Osteoblast (primary cell): ENCODE measurements around the gene GARIN6. TPM values are rescaled to one million over a fixed set of nuclear protein-coding genes. Genes with fewer than 3 reads are reported as not detected.

Source experiments
- DNase-seq: peaks from one replicate; pipeline ENCODE4 v3.0.0; 2011; ENCODE audit warnings: low spot score, mixed read lengths; ENCODE audit not compliant: insufficient read length; ENCODE audit errors: missing footprints
- H2AFZ ChIP-seq: 2 replicates; pipeline ENCODE4 v1.6.0; 2011; ENCODE audit warnings: mild to moderate bottlenecking, low read length
- H3K27ac ChIP-seq: 2 replicates; pipeline ENCODE4 v1.5.1; 2011; ENCODE audit warnings: mild to moderate bottlenecking, low read depth, low read length, moderate library complexity
- H3K27me3 ChIP-seq: 2 replicates; pipeline ENCODE4 v1.6.0; 2012; ENCODE audit warnings: mild to moderate bottlenecking, control low read depth, inconsistent platforms, low read length, moderate library complexity; ENCODE audit not compliant: insufficient read depth
- H3K36me3 ChIP-seq: 2 replicates; pipeline ENCODE4 v1.5.1; 2011; ENCODE audit warnings: mild to moderate bottlenecking, low read length, control low read depth, moderate library complexity; ENCODE audit not compliant: insufficient read depth
- H3K4me1 ChIP-seq: 2 replicates; pipeline ENCODE4 v1.5.1; 2011; ENCODE audit warnings: mild to moderate bottlenecking, low read length, control low read depth, moderate library complexity; ENCODE audit not compliant: insufficient read depth
- H3K4me2 ChIP-seq: 2 replicates; pipeline ENCODE4 v1.6.0; 2011; ENCODE audit warnings: mild to moderate bottlenecking, low read length; ENCODE audit not compliant: insufficient read depth
- H3K4me3 ChIP-seq: fragments of 200-600 bp; sonication (generic); 3 replicates; pipeline ENCODE4 v1.5.1; 2012; ENCODE audit warnings: mild to moderate bottlenecking, low read length, inconsistent platforms; ENCODE audit not compliant: insufficient read depth
- H3K79me2 ChIP-seq: 2 replicates; pipeline ENCODE4 v1.6.0; 2012; ENCODE audit warnings: mild to moderate bottlenecking, low read length, control low read depth, inconsistent platforms; ENCODE audit not compliant: insufficient read depth
- H3K9me3 ChIP-seq: 2 replicates; pipeline ENCODE4 v1.5.1; 2011; ENCODE audit warnings: low read depth, low read length, control low read depth
- H4K20me1 ChIP-seq: 2 replicates; pipeline ENCODE4 v1.6.0; 2012; ENCODE audit warnings: mild to moderate bottlenecking, low read length, control low read depth; ENCODE audit not compliant: insufficient read depth
- total RNA-seq: library from RNA; depleted of rRNA; stranded (reverse); fragments of >200 nt; gene quantifications from 2 replicates; pipeline ENCODE4 v1.2.3, GENCODE V29; 2012
- TF ChIP-seq, protein P1 (sequence below): IDR thresholded peaks from 2 replicates; pipeline ENCODE4 v1.5.1; 2011; ENCODE audit warnings: mild to moderate bottlenecking, low read depth, low read length, moderate library complexity; ENCODE audit errors: extremely low read depth

GARIN6 gene
- total RNA-seq, 1 donor, result not detected

DNA sequence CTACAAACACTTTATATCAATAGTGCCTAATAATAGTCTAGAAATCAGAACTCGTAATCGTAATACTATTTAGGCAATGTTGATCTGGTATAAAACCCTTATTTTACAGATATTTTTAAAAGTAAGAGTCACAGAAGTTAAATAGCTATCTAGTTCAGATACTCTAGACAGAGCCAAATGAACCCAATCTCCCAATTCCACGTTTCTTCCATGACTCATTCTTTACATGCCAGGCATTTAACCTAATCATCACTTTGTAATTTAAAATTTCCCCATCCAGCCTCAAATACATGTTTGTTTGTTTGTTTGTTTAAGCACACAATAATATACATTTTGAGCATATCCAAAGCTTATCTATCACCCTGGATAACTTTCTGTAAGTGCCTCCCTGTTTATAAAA, 36.4 kb upstream of the GARIN6 start:
- Histone ChIP-seq H3K27me3 (no peaks in the 10 kb centered on the region), H3K27ac (no peak overlapping the region), H2AFZ (no peak overlapping the region), H3K4me2 (no peak overlapping the region), H3K4me3 (no peak overlapping the region), H3K36me3 (no peaks in the 10 kb centered on the region), H4K20me1 (no peaks in the 10 kb centered on the region), H3K4me1 (no peaks in the 10 kb centered on the region), H3K79me2 (no peaks in the 10 kb centered on the region), H3K9me3 (peaks cover 3% of the 10 kb centered on the region)
- TF ChIP-seq, protein P1, sequence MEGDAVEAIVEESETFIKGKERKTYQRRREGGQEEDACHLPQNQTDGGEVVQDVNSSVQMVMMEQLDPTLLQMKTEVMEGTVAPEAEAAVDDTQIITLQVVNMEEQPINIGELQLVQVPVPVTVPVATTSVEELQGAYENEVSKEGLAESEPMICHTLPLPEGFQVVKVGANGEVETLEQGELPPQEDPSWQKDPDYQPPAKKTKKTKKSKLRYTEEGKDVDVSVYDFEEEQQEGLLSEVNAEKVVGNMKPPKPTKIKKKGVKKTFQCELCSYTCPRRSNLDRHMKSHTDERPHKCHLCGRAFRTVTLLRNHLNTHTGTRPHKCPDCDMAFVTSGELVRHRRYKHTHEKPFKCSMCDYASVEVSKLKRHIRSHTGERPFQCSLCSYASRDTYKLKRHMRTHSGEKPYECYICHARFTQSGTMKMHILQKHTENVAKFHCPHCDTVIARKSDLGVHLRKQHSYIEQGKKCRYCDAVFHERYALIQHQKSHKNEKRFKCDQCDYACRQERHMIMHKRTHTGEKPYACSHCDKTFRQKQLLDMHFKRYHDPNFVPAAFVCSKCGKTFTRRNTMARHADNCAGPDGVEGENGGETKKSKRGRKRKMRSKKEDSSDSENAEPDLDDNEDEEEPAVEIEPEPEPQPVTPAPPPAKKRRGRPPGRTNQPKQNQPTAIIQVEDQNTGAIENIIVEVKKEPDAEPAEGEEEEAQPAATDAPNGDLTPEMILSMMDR, result no peak
- DNase-seq, result no peak

DNA sequence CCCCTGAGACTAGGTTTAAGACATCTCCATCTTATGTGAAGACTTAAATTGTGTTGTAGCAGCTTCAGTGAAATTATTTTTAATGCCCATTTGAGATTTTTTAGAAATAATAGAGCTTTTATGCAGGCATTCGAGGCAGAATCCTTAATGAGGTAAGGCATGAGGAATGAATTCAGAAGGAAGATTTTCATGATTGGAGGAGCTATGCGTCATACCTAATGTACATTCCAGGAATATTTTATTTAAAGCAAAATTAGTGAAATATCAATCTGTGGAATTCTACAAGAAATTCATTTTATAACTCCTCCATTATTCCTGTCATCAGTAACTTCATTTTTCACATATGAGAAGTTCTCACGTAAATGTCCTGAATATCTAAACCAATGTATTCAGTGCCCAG, 36.0 kb upstream of the GARIN6 start:
- Histone ChIP-seq H3K36me3 (no peaks in the 10 kb centered on the region), H3K79me2 (no peaks in the 10 kb centered on the region), H3K4me2 (no peak overlapping the region), H3K9me3 (peaks cover 3% of the 10 kb centered on the region), H3K27ac (no peak overlapping the region), H2AFZ (no peak overlapping the region), H3K27me3 (no peaks in the 10 kb centered on the region), H3K4me3 (no peak overlapping the region), H3K4me1 (no peaks in the 10 kb centered on the region), H4K20me1 (no peaks in the 10 kb centered on the region)
- DNase-seq, result no peak
- TF ChIP-seq, protein P1, result no peak

DNA sequence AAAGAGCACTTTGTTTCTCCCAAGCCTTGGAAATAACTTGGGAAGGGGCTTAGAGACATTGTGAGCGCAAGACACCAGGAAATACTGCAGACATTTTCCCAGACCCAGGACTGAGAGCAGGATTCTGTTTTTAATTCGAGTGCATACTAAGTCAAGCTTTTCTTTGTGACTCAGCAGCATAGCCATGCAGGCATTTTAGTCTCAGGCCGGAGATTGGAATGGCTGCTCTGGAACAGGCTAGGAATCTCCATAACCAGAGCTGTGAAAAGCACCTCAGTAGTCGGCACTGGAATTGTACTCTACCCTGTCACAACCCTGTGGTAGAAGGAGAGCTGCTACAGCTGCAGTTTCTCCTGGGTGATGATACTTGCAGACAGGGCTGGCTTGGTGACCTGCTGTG, 28.9 kb upstream of the GARIN6 start:
- Histone ChIP-seq H3K4me2 (no peak overlapping the region), H3K27ac (no peak overlapping the region), H3K27me3 (no peaks in the 10 kb centered on the region), H3K36me3 (no peaks in the 10 kb centered on the region), H3K4me1 (no peaks in the 10 kb centered on the region), H3K4me3 (no peak overlapping the region), H4K20me1 (no peaks in the 10 kb centered on the region), H3K9me3 (no peaks in the 10 kb centered on the region), H3K79me2 (no peaks in the 10 kb centered on the region), H2AFZ (no peak overlapping the region)
- TF ChIP-seq, protein P1, result no peak
- no peak for DNase-seq

DNA sequence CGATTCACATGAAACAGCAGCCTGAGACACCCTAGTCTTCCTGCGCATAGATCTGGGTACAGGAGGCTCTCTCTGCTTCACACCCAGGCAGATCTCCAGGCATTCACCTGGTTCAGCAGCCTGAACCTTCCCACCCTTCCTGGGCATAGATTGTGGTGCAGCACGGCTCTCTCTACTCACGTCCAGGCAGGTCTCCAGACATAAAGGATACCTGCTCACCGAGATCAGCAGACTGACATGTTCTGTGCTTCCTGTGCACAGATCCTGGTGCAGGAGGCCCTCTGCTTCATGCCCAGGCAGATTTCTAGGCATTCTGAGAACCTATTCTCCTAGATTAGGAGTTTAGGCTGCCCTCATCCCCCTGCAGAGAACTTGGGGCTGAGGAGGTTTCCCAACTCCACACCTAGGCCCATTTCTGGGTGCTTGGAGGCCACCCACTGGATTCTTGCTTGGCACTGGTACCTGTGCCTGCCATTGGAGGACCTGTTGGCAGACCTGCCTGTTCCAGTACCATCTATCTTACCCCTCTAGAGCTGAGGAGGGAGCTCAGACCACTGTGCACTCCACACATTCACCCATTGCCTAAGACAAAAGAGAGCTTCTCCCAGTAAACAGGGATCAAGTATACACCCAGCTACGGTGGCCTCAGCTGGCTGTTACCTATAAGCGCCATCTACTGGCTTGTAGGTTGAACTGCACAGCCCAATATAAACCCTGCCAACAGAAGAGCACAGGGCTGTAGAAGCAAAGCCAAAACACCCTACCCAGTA, 28.0 kb upstream of the GARIN6 start:
- no peak overlapping the region for H3K27ac ChIP-seq
- H2AFZ ChIP-seq, result no peak overlapping the region
- peak; percentile 9 for DNase-seq
- H3K4me2 ChIP-seq, result no peak overlapping the region
- no peaks in the 10 kb centered on the region for H4K20me1 ChIP-seq
- no peaks in the 10 kb centered on the region for H3K36me3 ChIP-seq
- no peak overlapping the region for H3K4me3 ChIP-seq
- no peaks in the 10 kb centered on the region for H3K27me3 ChIP-seq
- no peaks in the 10 kb centered on the region for H3K9me3 ChIP-seq
- H3K79me2 ChIP-seq, result no peaks in the 10 kb centered on the region
- TF ChIP-seq, protein P1, result peak; percentile 41
- H3K4me1 ChIP-seq, result no peaks in the 10 kb centered on the region
